DOHH2 (cell line): ENCODE results near the gene ZNF280A.

Experiments
- EZH2phosphoT487 ChIP-seq: fragments of 200-600 bp; sonication (generic); IDR thresholded peaks from 2 replicates; pipeline ENCODE4 v1.6.1; 2017; ENCODE audit warnings: borderline replicate concordance, mild to moderate bottlenecking, antibody characterized with exemption, low read length, moderate library complexity, mixed read lengths
- TF ChIP-seq, protein P1 (sequence below): fragments of 200-600 bp; sonication (generic); IDR thresholded peaks from one replicate; pipeline ENCODE4 v1.5.1; 2014; ENCODE audit warnings: antibody characterized with exemption, mild to moderate bottlenecking, low read depth, low read length; ENCODE audit not compliant: poor library complexity, severe bottlenecking

DNA sequence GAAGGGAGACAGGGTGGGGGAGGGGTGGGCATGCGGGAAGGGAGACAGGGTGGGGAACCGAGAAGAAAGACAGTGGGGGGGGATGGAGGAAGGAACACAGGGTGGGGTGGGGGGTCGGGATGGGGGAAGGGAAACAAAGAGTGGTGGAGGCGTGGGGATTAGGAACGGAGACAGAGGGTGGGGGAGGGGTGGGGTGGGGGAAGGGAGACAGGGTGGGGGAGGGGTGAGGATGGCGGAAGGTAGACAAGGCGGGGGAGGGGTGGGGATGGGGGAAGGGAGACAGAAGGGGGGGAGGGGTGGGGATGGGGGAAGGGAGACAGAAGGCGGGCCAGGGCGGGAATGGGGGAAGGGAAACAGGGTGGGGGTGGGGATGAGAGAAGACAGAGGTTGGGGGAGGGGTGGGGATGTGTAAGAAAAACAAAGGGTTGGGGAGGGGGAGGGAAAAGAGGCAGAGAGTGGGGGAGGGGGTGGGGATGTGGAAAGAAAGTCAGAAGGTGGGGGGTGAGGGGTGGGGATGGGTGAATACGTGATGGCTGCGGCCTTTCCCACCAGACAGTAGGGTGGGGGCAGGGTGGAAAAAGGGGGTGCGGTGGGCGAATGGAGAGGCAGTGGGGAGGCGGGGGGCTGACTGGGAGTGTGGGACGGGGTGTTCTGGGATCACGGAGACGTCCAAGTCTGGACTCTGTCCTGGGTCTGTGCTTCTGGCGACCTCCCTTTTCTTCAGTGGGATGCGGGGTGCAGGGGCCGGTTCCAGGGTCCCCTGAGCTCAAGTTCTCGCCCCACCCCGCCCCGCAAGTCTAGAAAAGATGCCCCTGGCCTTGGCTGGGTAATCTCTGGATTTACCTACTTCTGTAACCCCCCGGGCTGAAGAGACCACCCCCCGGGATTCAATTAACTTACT is 38.3 kb upstream of the ZNF280A start:
- TF ChIP-seq, protein P1, sequence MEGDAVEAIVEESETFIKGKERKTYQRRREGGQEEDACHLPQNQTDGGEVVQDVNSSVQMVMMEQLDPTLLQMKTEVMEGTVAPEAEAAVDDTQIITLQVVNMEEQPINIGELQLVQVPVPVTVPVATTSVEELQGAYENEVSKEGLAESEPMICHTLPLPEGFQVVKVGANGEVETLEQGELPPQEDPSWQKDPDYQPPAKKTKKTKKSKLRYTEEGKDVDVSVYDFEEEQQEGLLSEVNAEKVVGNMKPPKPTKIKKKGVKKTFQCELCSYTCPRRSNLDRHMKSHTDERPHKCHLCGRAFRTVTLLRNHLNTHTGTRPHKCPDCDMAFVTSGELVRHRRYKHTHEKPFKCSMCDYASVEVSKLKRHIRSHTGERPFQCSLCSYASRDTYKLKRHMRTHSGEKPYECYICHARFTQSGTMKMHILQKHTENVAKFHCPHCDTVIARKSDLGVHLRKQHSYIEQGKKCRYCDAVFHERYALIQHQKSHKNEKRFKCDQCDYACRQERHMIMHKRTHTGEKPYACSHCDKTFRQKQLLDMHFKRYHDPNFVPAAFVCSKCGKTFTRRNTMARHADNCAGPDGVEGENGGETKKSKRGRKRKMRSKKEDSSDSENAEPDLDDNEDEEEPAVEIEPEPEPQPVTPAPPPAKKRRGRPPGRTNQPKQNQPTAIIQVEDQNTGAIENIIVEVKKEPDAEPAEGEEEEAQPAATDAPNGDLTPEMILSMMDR = no peak
- no peak for TF ChIP-seq EZH2phosphoT487
